GM19328 (cell line): ENCODE results near the gene C10orf90.

Experiments
- ATAC-seq: cut with Tn5 transposase; IDR thresholded peaks from one replicate; pipeline ENCODE4 v1.9.1; 2021; ENCODE audit warnings: mild to moderate bottlenecking, moderate library complexity; ENCODE audit not compliant: unreplicated experiment

Gene C10orf90

DNA sequence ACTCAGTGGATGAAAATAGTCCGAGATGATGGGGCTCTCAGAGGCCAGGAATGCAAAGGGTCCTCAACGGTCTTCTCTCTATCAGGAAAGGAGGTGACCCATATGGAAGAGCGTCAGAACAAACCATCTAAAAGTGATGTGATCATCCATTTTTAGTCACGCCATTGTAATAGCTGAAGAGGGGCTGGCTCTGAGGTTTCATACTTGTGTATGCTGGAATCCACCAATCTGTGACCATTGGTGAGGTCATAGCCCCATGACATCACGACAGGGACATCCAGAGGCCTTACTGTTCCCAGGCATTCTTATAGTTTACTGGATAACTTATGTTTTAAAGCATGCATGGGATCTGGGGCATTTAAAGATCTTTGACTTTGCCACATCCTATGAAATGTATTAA lies 83.6 kb downstream of the C10orf90 start:
- no peak for ATAC-seq

DNA sequence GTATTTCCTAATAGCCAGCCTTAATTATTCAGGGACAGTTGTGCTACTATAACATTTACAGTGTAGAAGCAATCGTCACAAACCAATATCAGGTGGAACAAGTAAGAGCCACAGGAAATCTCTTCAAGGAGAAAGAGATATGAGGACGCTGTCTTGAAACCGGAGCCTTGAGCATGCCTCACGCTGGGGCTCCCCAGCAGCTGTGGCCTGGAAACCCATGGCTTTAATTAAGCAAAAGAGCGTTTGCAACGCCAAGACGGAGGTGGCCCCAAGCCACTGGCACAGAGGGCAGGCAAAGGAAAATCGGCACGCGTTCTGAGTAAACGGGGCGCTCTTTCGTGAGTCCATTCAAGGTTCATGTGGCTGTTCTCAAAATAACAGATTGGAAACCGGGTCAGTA lies 84.4 kb downstream of the C10orf90 start:
- ATAC-seq = no peak

DNA sequence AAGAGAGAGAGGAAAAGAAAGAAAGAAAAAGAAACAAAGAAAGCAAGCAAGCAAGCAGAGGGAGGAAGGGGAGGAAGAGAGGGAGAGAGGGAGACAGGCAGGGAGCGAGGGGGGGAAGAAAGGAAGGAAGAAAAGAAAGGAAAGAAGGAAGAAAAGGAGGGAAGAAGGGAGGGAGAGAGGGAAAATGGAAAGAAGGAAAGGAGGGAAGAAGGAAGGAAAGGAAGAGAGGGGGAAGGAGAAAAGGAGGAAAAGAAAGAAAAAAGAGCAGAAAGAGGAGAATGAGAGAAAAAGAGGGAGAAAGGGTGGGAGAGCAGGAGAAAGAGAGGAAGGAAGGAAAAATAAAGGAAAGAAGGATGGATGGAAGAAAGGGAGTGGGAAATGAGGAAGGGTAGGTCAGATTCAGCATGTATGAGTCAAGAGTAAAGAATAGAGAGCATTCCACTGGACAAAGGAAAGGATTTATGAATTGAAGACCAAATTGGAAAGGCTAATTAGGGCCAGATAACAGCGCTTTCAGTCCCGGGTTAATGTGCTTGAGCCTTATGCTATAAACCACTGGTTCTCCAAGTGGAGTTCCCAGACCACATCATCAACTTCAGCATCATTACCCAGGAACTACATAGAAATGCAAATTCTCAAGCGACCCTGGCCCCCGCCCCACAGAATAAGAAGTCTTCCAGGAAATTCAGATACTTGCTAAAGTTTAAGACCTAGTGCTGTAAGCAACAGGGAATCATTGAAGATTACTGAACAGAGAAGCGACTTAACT lies 85.1 kb downstream of the C10orf90 start:
- no peak for ATAC-seq

DNA sequence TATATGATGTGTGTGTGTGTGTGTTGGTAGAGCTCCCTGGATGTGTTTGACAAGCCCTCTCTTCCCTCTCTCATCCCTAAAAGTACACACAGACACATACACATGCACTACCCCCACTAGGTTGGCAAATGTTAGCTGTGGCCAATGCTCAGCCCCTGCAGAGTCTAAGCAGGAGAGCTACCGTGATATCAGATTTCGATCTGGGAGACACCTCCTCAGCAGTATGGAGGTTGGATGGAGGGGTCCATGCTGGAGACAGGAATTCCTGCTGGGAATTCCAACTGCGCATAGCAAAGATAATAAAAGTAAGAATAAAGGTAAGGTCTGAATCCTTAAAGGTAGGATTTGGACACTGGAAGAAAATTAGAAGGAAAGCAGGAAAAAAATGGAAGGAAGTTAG lies 85.7 kb downstream of the C10orf90 start:
- ATAC-seq = no peak

DNA sequence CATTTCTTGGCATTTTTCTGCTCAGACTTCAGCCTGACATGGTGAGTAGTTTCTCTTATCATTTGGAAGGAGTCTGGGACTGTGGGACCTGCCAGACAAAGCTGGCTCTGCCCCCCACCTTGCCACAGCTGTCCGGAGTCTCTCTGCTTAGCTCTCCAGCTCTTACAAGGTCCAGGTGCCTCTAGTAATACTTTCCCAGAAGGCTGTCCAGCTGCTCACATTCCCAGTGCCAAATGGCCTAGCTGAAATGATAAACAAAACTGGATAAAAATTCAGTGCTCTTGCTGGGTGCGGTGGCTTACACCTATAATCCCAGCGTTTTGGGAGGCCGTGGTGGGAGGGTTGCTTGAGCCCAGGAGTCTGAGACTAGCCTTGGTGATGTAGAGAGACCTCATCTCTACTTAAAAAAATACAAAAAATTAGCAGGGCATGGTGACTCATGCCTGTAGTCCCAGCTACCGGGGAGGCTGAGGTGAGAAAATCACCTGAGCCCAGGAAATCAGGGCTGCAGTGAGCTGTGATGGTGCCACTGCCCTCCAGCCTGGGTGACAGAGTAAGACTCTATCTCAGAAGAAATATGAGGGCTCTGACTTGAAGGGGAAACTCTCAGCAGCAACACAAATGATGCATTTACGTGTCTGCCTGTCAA lies 86.8 kb downstream of the C10orf90 start:
- no peak for ATAC-seq

DNA sequence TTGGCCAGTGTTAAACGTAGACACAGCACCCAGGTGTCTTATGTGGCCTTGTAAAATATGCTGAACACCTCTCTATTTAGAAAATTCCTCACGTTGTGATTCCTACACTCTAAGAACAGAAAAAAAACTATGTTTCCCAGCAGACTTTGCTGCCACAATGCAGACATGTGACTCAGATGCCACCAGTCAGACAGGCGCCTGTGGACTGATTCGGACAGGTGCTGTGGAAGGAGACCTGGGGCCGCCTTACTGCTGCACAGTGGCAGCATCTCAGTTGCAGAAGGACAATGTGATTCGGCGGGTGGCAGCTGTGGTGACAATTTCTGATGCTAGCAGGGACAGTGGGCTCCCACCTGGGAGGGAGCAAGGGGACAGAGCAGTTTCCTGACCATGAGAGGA lies 88.8 kb downstream of the C10orf90 start:
- no peak for ATAC-seq

DNA sequence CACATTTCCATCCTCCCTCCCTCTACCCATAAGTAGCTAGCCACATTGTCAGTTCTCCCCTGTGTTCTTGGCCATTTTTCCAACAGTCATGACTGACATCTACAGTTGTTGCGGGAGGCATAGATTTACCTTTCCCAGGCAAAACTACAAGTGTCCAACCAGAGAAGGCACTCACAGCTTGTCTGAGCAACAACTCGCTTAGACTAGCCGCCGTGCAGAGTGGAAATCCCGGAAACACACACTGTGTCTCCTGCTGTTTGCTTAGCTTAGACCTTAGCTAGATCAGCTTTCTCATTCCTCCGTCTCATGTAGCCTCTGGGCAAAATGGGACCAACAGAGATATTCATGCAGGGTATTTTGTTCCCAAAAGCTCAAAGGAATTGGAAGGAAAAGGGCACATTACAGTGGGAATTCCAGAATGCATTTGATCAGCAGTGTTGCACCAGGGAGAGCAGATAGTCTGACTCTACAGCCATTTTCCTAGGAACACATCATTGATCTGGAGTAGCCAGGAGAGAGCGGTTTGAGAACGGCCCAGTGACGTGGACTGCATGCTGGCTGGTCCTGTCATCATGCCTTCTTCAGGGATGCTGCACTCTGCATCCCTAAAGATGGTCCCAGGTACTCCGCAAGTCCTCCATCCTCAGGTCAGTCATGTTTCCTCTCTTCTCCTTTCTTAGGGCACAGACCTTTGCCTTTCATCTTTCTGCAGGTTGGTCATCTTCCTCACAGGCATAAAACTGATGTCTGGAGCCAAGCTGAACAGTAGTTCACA lies 89.4 kb downstream of the C10orf90 start:
- no peak for ATAC-seq

DNA sequence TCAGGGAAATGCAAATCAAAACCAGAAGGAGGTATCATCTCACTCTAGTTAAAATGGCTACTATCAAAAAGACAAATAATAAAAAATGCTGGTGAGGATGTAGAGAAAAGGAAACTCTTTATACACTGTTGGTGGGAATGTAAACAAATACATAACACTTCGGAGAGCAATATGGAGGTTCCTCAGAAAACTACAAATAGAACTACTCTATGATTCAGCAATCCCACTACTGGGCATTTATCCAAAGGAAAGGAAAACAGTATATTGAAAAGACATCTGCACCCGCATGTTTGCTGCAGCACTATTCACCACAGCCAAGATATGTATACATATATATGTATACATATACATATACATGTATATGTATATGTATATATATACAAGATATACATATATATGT lies 94.2 kb downstream of the C10orf90 start:
- no peak for ATAC-seq

DNA sequence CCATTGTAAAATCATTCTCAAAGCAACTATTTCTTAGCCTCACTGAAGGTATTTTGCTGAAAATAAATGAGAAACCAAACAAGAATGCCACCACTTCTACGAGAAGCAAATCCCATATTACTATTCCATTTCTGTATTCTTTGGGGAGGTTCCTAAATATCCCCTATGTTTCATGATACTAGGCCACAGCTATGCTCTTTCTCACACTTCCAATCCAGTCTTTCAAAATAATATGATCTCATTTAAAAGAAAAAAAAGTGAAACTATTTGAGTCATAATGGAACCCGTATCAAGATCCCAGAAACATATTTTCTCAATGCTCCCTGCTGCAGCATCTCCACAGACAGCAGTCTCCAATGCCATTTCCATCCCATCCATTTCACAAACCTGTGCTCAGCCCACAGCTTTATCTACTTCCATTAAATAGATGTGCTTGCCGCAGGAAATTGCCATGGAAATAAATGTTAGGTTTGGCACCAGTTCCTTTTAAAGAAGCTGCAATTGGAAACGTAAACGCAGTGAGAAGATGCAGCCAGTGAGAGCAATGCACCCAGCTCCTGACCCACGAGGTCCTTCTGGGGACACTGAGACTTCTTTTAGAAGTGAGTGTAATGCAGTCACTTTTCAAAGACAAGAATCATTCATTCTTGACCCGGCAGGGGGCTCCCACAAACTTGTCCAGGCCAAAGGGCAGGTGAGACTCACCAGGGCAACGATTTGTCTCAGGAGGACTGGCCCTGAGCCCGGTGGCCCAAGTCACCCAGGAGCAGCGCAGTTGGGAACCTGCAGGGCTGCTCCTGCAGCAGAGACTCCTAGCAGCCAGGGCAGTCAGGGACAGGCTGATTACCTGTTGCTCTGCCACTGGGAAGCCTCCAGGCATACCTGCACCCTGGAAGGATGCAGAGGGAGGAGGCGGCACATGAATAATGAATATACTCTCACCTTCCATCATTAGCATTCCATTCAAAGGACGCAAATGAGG lies 99.6 kb downstream of the C10orf90 start:
- no peak for ATAC-seq

DNA sequence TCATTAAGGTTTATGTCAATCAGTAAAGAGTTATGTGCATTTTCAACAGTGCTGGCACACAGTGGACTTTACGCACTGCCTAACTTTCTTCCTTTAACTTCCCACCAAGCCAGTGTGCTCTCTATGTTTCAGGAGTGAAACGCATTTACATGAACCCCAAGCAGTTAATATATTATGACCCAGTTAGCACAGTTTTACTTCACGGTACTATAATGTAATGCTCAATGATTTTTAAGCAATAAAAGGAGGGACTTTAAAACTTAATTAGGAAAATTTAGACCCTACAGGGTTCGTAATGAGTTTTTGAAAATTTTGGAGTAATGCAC lies 100.3 kb downstream of the C10orf90 start:
- no peak for ATAC-seq

DNA sequence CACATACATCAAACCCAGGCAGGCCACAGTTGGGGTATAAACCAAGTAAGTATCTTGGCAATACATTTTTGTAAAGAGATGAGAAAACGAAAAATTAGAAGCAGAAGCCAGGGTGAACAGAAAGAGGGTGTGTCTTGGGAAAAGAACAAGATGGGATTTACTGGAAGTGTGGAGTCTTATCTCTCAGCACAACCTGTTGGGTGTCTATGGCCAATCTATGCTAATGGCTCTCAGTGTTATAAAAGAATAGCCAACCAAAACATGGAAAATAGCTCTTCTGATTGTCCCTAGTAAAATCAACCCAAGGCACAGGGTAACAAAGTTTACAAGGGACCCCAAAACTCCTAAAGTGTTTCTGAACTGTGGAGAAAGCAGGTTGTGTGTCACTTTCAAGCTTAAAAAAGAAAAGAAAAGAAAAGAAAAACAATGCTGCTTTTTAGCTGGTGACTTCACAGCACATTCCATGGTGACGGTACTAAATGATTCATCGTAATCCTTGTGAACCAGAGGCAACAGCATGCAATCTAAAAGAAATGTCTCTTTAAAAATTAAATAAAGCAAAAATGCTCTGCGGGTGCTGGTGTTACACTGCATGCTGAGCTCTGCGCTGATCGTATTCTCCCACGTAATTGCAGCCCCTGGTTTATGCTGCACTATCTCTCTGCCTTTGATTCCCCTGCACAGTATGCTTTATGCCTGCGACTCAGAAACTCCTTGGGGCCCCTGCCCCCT lies 100.8 kb downstream of the C10orf90 start:
- ATAC-seq = no peak

DNA sequence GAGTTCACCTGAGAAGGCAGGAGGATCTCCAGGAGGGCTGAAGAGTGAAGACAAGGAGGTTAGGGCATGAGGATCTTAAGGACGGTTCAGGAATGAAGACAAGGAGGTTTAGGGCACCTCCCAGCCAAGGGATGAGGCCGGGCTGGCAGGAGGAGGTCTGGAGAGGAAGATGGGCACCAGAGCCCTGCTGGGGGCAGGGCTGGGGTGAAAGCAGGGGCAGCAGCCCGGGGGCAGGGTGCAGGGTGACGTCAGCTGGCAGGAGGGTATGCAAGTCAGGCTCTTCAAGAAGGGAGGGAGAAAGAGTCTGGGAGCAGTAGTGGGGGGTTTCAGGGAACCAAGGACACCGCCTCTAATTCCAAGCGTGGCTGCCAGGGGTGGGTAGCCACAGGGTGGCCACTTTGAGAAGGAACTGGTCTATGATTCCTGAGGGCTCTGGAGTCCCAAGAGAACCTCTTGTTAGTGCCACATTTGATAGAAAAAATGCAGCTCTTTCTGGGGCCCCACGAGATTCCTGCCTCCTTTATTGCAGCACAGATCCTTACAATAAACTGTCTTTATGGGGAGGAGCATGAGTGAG lies 101.6 kb downstream of the C10orf90 start:
- no peak for ATAC-seq

DNA sequence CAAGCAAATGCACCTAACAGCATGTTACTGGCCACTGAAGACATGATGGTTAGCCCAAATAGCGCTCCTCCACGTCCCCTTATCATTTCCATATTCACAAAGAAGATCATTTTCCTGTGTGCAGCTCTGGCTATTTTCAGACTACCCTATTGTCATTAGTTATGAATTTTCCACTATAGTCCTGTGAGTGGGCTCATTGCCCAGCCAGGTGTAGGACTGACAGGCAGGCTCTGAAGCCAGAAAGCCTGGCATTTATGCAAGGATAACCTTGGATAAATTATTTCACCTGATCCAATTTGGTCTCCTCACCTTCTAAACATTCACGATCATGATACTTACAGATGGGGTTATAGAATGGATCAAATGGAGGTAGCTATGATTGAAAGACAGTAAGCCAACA lies 104.6 kb downstream of the C10orf90 start:
- no peak for ATAC-seq

DNA sequence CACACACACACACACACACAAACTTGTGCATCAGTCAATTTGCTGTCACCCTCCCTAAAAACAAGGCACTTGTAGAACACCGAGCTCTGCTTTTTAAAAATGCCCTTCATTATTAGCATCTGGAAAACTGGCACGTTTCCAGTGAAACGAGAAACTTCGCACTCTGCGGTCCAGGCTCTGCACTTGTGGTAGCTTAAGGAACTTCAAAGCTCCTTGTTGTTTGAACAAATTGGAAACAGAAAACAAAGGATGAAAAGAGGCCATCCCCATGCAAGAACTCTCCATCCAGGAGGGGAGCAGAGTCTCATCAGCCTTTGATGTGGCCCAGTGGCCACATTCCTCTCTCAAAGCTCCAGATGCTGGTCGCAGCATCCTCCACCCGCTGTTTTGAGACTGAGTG lies 105.1 kb downstream of the C10orf90 start:
- ATAC-seq = no peak

DNA sequence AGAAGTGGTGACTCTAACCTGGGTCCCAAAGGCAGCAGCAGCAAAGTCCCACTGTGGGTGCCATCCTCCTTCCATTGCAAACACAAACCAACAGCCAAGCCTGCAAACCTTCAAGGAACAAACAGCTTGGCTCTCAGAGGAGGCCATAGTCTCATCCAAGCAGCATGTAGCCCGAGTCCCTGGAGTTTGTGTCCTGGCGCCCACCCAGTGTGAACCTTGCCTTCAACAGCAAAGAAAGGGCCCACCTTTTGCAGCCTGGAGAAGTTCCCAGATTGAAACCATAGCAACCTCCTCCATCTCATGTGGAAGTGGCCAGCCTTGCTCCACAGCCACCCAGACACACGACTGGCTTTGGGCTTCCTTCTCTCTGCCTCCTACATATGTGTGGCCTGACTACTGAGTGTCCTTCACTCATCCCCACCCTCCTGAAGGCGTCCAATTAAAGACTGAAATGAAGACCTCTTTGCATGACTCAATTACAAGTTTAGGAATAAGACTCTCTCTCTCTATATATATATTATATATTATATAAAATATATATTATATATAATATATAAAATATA lies 106.1 kb downstream of the C10orf90 start:
- no peak for ATAC-seq

DNA sequence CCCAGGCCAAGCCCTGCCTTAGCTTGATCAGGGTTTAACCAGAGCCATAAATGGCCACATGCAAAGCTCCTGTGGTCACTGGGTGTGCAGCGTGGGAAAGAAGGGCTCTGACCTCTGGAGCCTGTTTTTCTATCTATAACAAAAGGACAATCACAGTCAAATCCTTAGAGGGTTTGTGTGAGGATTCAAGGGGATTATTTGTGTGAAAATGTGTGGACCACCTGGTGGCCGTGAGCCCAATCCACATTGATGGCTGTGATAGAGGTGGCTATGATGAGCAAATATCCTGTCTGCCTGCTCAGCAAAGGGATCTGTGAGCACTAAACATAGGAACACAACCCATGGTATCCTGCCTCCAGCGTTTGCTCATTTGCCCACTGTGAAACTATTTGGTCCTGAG lies 107.1 kb downstream of the C10orf90 start:
- no peak for ATAC-seq

DNA sequence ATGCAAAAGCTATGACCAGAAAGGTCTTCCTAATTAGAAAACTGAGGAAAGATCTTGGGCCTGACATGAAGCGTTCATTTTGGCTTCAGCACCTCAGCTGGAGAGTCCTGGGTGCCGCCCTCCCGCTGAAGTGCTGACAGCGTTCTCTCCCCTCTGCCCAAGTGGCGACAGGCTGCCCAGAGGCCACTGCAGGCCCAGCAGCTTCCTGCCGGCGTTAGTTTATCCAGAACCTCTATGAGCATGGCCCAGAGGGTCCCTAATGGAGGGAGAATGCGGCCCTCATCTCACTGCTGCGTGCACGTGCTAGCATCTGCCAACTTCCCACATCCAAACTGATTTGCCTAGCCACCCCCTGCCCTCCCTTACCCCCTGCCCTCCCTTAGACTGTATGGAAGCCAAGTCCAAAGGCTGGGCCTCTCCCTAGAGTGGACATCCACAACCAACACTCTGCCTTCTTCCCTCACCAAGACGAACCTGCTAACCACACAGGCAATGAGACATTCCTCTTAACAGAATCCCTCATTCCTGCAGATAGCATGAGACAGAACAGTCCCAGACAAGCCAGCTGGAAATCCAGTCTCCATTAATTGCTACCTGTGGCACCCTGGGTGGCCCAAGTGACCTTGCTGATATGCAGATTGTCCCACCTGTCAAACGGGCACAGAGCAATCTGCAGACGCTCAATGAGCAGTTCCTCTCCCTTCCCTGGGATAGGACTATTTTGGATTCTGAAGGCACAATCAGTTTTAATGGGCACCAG lies 108.4 kb downstream of the C10orf90 start:
- no peak for ATAC-seq

DNA sequence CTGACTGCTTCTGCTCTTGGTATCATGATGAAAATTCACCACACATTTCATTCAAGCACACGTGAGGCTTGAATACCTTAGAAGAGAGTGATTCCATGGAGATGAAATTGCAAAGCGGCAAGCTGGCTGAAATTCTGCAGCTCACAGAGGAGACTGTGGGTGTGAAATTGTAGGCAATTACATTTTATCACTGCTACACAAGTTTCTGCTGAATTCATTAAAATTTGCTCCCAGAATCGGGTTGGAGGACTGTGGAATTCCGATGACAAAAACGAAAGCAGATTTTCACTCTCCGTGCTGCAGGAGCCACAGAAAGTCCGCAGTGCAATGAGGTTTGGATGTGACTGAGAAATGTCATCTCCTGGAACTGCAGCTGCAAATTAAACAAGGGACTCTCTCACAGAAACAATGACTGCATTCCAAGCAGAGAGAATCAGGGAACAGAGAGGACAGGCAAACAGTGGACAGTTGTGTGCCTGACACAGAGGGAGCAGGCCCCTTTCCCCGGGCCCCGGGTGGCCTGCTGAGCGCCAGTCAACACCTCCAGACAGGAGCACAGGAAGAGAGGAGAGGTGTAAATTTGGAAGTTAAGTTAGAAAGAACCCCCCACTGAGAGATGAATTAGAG lies 109.1 kb downstream of the C10orf90 start:
- no peak for ATAC-seq
